Ascending aorta (tissue), 2 donors: ENCODE measurements around the gene SRPK2. TPM values are rescaled to one million over a fixed set of nuclear protein-coding genes. Genes with fewer than 3 reads are reported as not detected.
"Not testable (repeated sequence)": the region's sequence is repeated elsewhere in the genome, so short reads cannot be mapped to it uniquely, and the experiment has no call there.

Experiments used
- DNase-seq, 2 donors: peaks; one replicate each; pipeline ENCODE4 v3.0.0-alpha.2; 2019; ENCODE audit warnings: low spot score in 2 of 2
- H3K27ac ChIP-seq, 2 donors: fragments of 200-600 bp; sonication (generic); one replicate each; pipeline ENCODE4 v1.5.1; 2016 to 2017; ENCODE audit warnings: mild to moderate bottlenecking in 1 of 2
- H3K27me3 ChIP-seq: fragments of 200-600 bp; sonication (generic); one replicate; pipeline ENCODE4 v1.5.1; 2017
- H3K36me3 ChIP-seq, 2 donors: fragments of 200-600 bp; sonication (generic); one replicate each; pipeline ENCODE4 v1.5.1; 2016
- H3K4me1 ChIP-seq, 2 donors: fragments of 200-600 bp; sonication (generic); one replicate each; pipeline ENCODE4 v1.5.1; 2016 to 2017; ENCODE audit warnings: mild to moderate bottlenecking in 1 of 2
- H3K4me3 ChIP-seq, 2 donors: fragments of 200-600 bp; sonication (generic); one replicate each; pipeline ENCODE4 v1.5.1; 2016 to 2017; ENCODE audit warnings: mild to moderate bottlenecking in 1 of 2
- H3K9me3 ChIP-seq, 2 donors: fragments of 200-600 bp; sonication (generic); one replicate each; pipeline ENCODE4 v1.5.1; 2016
- intact Hi-C: fragments of 100-400 bp; cut with DNase I; formaldehyde crosslinking; loops from one replicate; pipeline ENCODE4 v1.15.1; 2023
- total RNA-seq: library from RNA; depleted of rRNA; stranded (reverse); fragments of >200 nt; gene quantifications from one replicate; pipeline ENCODE4 v1.1.0, GENCODE V29; 2016
- TF ChIP-seq, protein P1 (sequence below), 3 experiments: fragments of 200-600 bp in 2 of 3; fragments of 450-650 bp in 1 of 3; sonication (generic) in 2 of 3; IDR thresholded peaks; one replicate each; pipeline ENCODE4 v1.5.1; 2016 to 2019; ENCODE audit warnings: antibody characterized with exemption in 3 of 3, mild to moderate bottlenecking in 1 of 3, moderate library complexity in 1 of 3

Gene SRPK2
- total RNA-seq, 1 donor from 2014 or later: 26.2 TPM

DNA sequence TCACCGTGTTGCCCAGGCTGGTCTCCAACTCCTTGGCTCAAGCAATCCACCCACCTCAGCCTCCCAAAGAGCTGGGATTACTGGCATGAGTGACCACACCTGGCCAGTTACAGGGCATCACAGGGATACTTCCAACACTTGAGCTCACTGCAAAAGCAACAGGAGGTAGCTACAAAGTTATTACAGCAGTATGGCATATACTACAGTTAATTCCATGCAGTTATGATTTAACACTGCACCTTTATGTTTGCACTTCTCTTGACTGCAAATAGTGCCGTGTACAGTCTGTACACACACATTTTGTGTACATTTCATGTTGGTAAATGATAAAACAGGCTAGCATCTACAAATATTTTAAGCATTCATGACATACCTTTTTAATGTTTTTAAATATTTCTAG is 21.3 kb downstream of the SRPK2 start:
- no peaks in the 10 kb centered on the region for H3K36me3 ChIP-seq
- intact Hi-C loops: no loop called here
- TF ChIP-seq, protein P1, sequence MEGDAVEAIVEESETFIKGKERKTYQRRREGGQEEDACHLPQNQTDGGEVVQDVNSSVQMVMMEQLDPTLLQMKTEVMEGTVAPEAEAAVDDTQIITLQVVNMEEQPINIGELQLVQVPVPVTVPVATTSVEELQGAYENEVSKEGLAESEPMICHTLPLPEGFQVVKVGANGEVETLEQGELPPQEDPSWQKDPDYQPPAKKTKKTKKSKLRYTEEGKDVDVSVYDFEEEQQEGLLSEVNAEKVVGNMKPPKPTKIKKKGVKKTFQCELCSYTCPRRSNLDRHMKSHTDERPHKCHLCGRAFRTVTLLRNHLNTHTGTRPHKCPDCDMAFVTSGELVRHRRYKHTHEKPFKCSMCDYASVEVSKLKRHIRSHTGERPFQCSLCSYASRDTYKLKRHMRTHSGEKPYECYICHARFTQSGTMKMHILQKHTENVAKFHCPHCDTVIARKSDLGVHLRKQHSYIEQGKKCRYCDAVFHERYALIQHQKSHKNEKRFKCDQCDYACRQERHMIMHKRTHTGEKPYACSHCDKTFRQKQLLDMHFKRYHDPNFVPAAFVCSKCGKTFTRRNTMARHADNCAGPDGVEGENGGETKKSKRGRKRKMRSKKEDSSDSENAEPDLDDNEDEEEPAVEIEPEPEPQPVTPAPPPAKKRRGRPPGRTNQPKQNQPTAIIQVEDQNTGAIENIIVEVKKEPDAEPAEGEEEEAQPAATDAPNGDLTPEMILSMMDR (IDR thresholded peaks at IDR 0.05): no peak
- no peak overlapping the region for H3K27ac ChIP-seq
- no peaks in the 10 kb centered on the region for H3K27me3 ChIP-seq
- no peaks in the 10 kb centered on the region for H3K9me3 ChIP-seq
- H3K4me3 ChIP-seq: no peak overlapping the region
- no peak for DNase-seq
- no peaks in the 10 kb centered on the region for H3K4me1 ChIP-seq

DNA sequence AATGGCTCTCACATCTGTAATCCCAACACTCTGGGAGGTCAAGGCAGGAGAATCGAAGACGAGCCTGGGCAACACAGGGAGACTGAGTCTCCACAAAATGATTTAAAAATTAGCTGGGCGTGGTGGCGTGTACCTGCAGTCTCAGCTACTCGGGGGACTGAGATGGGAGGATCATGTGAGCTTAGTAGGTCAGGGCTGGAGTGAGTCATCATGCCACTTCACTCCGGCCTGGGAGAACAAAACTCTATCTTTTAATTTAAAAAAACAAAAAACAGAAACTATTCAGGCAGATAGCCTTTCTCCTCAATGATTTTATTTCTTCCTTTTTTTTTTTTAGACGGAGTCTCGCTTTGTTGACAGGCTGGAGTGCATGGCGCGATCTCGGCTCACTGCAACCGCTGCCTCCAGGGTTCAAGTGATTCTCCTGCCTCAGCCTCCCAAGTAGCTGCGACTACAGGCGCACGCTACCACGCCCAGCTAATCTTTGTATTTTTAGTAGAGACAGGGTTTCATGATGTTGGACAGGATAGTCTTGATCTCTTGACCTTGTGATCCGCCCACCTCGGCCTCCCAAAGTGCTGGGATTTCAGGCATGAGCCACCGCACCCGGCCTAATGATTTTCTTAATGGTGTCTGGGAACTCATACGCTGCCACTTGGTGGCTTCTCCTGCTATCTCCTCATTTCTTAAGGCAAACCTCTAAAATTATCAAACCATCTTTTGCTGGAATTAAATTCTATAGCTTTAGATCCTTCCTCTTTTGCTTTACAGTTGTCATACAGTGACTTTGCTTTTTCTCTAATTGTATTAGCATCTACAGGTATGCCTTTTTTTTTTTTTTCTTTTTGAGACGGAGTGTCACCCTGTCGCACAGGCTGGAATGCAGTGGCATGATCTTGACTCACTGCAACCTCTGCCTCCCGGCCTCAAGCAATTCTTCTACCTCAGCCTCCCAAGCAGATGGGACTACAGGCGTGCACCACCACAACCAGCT is 22.9 kb downstream of the SRPK2 start:
- H3K9me3 ChIP-seq: peaks cover 0 to 5% of the 10 kb centered on the region in 2 donors
- TF ChIP-seq, protein P1 (IDR thresholded peaks at IDR 0.05): no peak
- H3K4me1 ChIP-seq: no peaks in the 10 kb centered on the region
- no peaks in the 10 kb centered on the region for H3K27me3 ChIP-seq
- no peaks in the 10 kb centered on the region for H3K36me3 ChIP-seq
- no peak for DNase-seq
- intact Hi-C loops: no loop called here
- H3K4me3 ChIP-seq: no peak overlapping the region
- no peak overlapping the region for H3K27ac ChIP-seq

DNA sequence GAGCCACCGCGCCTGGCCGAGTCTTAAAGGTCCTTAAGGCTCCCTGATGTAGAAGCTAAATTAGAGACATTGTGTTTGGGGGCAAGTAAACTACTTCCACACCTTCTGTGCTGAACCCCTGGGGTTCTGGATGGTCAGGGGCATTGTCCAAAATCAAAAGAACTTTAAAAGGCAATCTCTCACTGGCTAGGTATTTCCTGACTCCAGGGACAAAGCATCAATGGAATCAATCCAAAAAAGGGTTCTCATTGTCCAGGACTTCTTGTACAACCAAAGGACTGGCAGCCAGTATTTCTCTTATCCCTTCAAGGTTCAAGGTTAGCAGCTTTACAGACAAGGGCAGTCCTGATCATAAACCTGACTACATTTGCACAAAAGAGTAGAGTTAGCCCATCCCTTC is 24.0 kb downstream of the SRPK2 start:
- TF ChIP-seq, protein P1 (IDR thresholded peaks at IDR 0.05): no peak
- Histone ChIP-seq H3K4me3 (no peak overlapping the region), H3K4me1 (no peaks in the 10 kb centered on the region), H3K27ac (no peak overlapping the region), H3K27me3 (no peaks in the 10 kb centered on the region), H3K36me3 (no peaks in the 10 kb centered on the region), H3K9me3 (peaks cover 0 to 9% of the 10 kb centered on the region in 2 donors)
- intact Hi-C loops: no loop called here
- no peak for DNase-seq

DNA sequence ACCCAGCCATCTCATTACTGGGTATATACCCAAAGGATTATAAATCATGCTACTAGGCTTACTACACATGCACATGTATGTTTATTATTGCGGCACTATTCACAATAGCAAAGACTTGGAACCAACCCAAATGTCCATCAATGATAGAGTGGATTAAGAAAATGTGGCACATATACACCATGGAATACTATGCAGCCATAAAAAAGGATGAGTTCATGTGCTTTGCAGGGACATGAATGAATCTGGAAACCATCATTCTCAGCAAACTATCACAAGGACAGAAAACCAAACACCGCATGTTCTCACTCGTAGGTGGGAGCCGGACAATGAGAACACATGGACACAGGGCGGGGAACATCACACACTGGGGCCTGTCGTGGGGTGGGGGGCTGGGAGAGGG is 25.1 kb downstream of the SRPK2 start:
- H3K27ac ChIP-seq, H3K36me3 ChIP-seq, intact Hi-C loops, H3K4me3 ChIP-seq, H3K4me1 ChIP-seq, H3K27me3 ChIP-seq, H3K9me3 ChIP-seq, DNase-seq: not testable (repeated sequence)

DNA sequence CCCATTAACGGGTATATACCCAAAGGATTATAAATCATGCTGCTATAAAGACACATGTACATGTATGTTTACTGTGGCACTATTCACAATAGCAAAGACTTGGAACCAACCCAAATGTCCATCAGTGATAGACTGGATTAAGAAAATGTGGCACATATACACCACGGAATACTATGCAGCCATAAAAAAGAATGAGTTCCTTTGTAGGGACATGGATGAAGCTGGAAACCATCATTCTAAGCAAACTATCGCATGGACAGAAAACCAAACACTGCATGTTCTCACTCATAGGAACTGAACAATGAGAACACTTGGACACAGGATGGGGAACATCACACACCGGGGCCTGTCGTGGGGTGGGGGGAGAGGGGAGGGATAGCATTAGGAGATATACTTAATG is 26.0 kb downstream of the SRPK2 start:
- H3K9me3 ChIP-seq, DNase-seq, H3K27me3 ChIP-seq, H3K4me1 ChIP-seq, H3K36me3 ChIP-seq, H3K27ac ChIP-seq, intact Hi-C loops, H3K4me3 ChIP-seq: not testable (repeated sequence)

DNA sequence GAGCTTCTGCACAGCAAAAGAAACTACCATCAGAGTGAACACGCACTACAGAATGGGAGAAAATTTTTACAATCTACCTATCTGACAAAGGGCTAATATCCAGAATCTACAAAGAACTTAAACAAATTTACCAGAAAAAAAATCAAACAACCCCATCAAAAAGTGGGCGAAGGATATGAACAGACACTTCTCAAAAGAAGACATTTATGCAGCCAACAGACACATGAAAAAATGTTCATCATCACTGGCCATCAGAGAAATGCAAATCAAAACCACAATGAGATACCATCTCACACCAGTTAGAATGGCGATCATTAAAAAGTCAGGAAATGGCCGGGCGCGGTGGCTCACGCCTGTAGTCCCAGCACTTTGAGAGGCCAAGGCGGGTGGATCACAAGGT is 26.7 kb downstream of the SRPK2 start:
- intact Hi-C loops, H3K27me3 ChIP-seq, H3K4me1 ChIP-seq, H3K27ac ChIP-seq, H3K36me3 ChIP-seq, H3K4me3 ChIP-seq, H3K9me3 ChIP-seq, DNase-seq: not testable (repeated sequence)

DNA sequence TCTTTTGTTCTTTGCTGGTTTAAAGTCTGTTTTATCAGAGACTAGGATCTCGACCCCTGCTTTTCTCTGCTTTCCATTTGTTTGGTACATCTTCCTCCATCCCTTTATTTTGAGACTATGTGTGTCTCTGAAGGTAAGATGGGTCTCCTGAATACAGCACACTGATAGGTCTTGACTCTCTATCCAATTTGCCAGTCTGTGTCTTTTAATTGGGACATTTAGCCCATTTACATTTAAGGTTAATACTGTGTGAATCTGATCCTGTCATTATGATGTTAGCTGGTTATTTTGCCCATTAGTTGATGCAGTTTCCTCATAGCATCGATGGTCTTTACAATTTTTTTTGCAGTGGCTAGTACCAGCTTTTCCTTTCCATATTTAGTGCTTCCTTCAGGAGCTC is 28.6 kb downstream of the SRPK2 start:
- DNase-seq, H3K36me3 ChIP-seq, H3K27ac ChIP-seq, intact Hi-C loops, H3K4me3 ChIP-seq, H3K4me1 ChIP-seq, H3K9me3 ChIP-seq, H3K27me3 ChIP-seq: not testable (repeated sequence)
